Astrocyte (in vitro differentiated cells and primary cell): Measurements from ENCODE around the gene AKAP13. TPM values are rescaled to one million over a fixed set of nuclear protein-coding genes. Genes with fewer than 3 reads are reported as not detected.

Experiments
- DNase-seq: peaks from one replicate; pipeline ENCODE4 v3.0.0-alpha.2; 2010; ENCODE audit warnings: low read depth
- FAIRE-seq: peaks from 2 replicates; lab custom pipeline; 2011; peaks lifted over from hg19 to GRCh38; lab: Jason Lieb, UNC
- H2AFZ ChIP-seq: 2 replicates; pipeline ENCODE4 v1.6.0; 2012; ENCODE audit warnings: low read depth, low read length, inconsistent platforms
- H3K27ac ChIP-seq: 2 replicates; pipeline ENCODE4 v1.5.1; 2011; ENCODE audit warnings: low read depth, low read length, inconsistent platforms
- H3K27me3 ChIP-seq: 2 replicates; pipeline ENCODE4 v1.6.0; 2011; ENCODE audit warnings: low read length, inconsistent platforms; ENCODE audit not compliant: insufficient read depth
- H3K36me3 ChIP-seq: 2 replicates; pipeline ENCODE4 v1.5.1; 2011; ENCODE audit warnings: low read length, inconsistent platforms; ENCODE audit not compliant: insufficient read depth
- H3K4me1 ChIP-seq: 2 replicates; pipeline ENCODE4 v1.5.1; 2011; ENCODE audit warnings: low read length, inconsistent platforms; ENCODE audit not compliant: insufficient read depth
- H3K4me2 ChIP-seq: 2 replicates; pipeline ENCODE4 v1.6.0; 2012; ENCODE audit warnings: low read length, inconsistent platforms
- H3K4me3 ChIP-seq: 2 replicates; pipeline ENCODE4 v1.5.1; 2011; ENCODE audit warnings: low read depth, mild to moderate bottlenecking, low read length, inconsistent platforms; ENCODE audit not compliant: insufficient read depth
- H3K79me2 ChIP-seq: 2 replicates; pipeline ENCODE4 v1.6.0; 2012; ENCODE audit warnings: mild to moderate bottlenecking, low read length, inconsistent platforms; ENCODE audit not compliant: insufficient read depth
- H3K9ac ChIP-seq: 2 replicates; pipeline ENCODE4 v1.6.0; 2012; ENCODE audit warnings: mild to moderate bottlenecking, low read length, inconsistent platforms
- H3K9me3 ChIP-seq: 2 replicates; pipeline ENCODE4 v1.5.1; 2012; ENCODE audit warnings: low read depth, mild to moderate bottlenecking, low read length, inconsistent platforms; ENCODE audit not compliant: insufficient read depth
- H4K20me1 ChIP-seq: 2 replicates; pipeline ENCODE4 v1.6.0; 2012; ENCODE audit warnings: low read length, inconsistent platforms; ENCODE audit not compliant: insufficient read depth
- H3K27ac Mint-ChIP-seq: one replicate; pipeline ENCODE4 v1.8.0; 2021; ENCODE audit warnings: mild to moderate bottlenecking, mixed read lengths; ENCODE audit not compliant: unreplicated experiment
- H3K27me3 Mint-ChIP-seq: one replicate; pipeline ENCODE4 v1.8.0; 2021; ENCODE audit warnings: low read depth, mixed read lengths; ENCODE audit not compliant: unreplicated experiment
- H3K36me3 Mint-ChIP-seq: one replicate; pipeline ENCODE4 v1.8.0; 2021; ENCODE audit warnings: low read depth, mixed read lengths; ENCODE audit not compliant: unreplicated experiment
- H3K4me1 Mint-ChIP-seq: one replicate; pipeline ENCODE4 v1.8.0; 2021; ENCODE audit warnings: low read depth, mixed read lengths; ENCODE audit not compliant: unreplicated experiment
- H3K4me3 Mint-ChIP-seq: one replicate; pipeline ENCODE4 v1.8.0; 2021; ENCODE audit warnings: mild to moderate bottlenecking, moderate library complexity, mixed read lengths; ENCODE audit not compliant: unreplicated experiment
- H3K9me3 Mint-ChIP-seq: one replicate; pipeline ENCODE4 v1.8.0; 2021; ENCODE audit warnings: mild to moderate bottlenecking, mixed read lengths; ENCODE audit not compliant: unreplicated experiment
- EZH2 ChIP-seq: IDR thresholded peaks from 2 replicates; pipeline ENCODE4 v1.6.1; 2012; ENCODE audit warnings: mild to moderate bottlenecking, low read length, inconsistent platforms; ENCODE audit not compliant: insufficient read depth
- total RNA-seq: library from RNA; stranded (reverse); gene quantifications from 2 replicates; pipeline ENCODE4 v1.2.1, GENCODE V29; 2021
- TF ChIP-seq, protein P1 (sequence below): IDR thresholded peaks from 2 replicates; pipeline ENCODE4 v1.5.1; 2011; ENCODE audit warnings: low read depth, mild to moderate bottlenecking, inconsistent platforms, low read length, moderate library complexity; ENCODE audit not compliant: insufficient read depth

AKAP13 gene
- total RNA-seq, 1 donor from 2014 or later: 98.2 TPM

DNA sequence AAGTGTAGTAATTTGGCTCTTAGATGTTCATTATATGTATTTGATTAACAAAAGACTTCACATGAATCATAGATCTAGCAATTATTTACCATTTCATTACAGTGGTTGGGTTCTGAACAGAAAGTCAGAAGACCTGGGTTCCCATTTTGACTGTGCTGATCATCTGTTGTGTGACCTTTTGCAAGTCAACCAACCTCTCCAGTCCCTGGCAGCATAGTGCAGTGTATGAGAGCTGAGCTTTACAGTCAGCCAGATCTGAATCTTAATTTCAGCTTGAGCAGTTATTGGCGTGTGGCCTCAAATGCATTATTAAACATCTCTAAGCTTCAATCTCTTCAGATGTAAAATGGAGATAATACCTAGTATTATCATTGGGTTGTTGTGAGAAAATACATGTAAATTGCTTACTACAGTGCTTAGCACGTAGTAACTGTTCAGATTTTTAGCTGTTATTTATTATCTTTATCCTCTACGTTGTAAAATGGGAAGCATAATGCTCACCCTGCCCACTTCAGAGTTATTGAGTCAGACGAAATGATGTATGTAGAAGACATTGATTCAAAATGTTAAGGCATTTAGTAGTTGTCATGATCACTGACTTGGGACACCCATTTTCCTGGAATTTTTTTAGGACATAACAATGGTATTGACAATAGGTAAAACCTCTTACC lies 310.3 kb downstream of the AKAP13 start:
- peak overlapping the region; percentile 41 for H3K27ac Mint-ChIP-seq
- Histone ChIP-seq H3K9me3 (no peaks in the 10 kb centered on the region), H3K79me2 (no peaks in the 10 kb centered on the region), H3K27ac (no peak overlapping the region), H4K20me1 (no peaks in the 10 kb centered on the region), H3K9ac (no peak overlapping the region), H3K27me3 (no peaks in the 10 kb centered on the region), H3K36me3 (peaks cover 31% of the 10 kb centered on the region), H3K4me2 (no peak overlapping the region), H2AFZ (no peak overlapping the region), H3K4me3 (no peak overlapping the region), H3K4me1 (peaks cover 8% of the 10 kb centered on the region)
- no peaks in the 10 kb centered on the region for H3K9me3 Mint-ChIP-seq
- peaks cover 31% of the 10 kb centered on the region for H3K4me1 Mint-ChIP-seq
- peak overlapping the region; percentile 60 for H3K4me3 Mint-ChIP-seq
- FAIRE-seq (no peak), DNase-seq (no peak)
- no peaks in the 10 kb centered on the region for H3K27me3 Mint-ChIP-seq
- H3K36me3 Mint-ChIP-seq: peaks cover 15% of the 10 kb centered on the region
- TF ChIP-seq EZH2: no peak
- TF ChIP-seq, protein P1, sequence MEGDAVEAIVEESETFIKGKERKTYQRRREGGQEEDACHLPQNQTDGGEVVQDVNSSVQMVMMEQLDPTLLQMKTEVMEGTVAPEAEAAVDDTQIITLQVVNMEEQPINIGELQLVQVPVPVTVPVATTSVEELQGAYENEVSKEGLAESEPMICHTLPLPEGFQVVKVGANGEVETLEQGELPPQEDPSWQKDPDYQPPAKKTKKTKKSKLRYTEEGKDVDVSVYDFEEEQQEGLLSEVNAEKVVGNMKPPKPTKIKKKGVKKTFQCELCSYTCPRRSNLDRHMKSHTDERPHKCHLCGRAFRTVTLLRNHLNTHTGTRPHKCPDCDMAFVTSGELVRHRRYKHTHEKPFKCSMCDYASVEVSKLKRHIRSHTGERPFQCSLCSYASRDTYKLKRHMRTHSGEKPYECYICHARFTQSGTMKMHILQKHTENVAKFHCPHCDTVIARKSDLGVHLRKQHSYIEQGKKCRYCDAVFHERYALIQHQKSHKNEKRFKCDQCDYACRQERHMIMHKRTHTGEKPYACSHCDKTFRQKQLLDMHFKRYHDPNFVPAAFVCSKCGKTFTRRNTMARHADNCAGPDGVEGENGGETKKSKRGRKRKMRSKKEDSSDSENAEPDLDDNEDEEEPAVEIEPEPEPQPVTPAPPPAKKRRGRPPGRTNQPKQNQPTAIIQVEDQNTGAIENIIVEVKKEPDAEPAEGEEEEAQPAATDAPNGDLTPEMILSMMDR: no peak

DNA sequence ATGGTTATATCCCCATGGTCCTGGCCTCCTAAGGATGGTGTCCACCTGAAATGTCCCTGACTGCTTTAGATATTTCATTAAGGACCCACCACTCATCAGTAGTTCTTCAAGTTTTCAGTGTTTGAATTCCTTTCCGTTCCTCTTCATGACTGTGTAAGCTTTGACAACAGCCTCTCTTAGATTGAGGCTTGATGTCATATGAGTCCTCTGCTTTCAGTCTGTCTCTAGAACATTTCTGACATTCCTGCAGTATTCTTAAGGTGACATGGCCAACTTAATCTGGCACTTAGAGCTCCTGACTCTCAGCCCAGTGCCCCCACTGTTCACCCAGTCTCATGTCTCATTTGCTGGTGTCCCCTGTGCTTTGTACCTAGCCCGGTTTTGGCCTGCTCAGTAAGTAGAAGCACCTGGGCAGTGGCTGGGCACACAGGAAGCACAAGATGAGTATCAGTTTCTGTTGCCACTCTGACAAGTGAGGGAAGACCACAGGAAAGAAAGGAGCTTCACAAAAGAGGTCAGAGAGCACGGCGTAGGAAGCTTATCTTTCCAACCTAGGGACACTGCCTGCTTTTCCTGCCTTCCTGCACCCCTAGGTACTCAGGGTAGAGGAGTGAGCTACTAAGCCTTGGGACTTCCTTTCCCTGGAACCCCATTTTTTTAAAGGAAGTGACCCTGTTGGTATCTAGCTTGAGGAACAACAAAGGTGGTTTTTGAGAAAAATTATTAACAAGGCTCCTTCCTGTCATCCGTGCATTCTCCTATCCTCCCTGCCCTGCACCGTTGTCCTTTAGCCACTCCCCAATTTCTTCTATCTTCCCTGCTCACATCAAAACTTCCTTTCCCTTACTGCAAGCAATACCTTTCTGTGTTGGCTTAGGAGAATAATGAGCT lies 311.2 kb downstream of the AKAP13 start:
- no peaks in the 10 kb centered on the region for H4K20me1 ChIP-seq
- no peaks in the 10 kb centered on the region for H3K9me3 Mint-ChIP-seq
- H3K27ac ChIP-seq: no peak overlapping the region
- H3K9ac ChIP-seq: no peak overlapping the region
- H3K27me3 ChIP-seq: no peaks in the 10 kb centered on the region
- H2AFZ ChIP-seq: no peak overlapping the region
- no peak overlapping the region for H3K4me3 ChIP-seq
- peaks cover 37% of the 10 kb centered on the region for H3K36me3 ChIP-seq
- DNase-seq (no peak), FAIRE-seq (no peak)
- no peaks in the 10 kb centered on the region for H3K79me2 ChIP-seq
- peaks cover 8% of the 10 kb centered on the region for H3K4me1 ChIP-seq
- H3K27me3 Mint-ChIP-seq: no peaks in the 10 kb centered on the region
- H3K27ac Mint-ChIP-seq: peak overlapping the region; percentile 75
- H3K9me3 ChIP-seq: no peaks in the 10 kb centered on the region
- H3K4me3 Mint-ChIP-seq: no peak overlapping the region
- no peak overlapping the region for H3K4me2 ChIP-seq
- no peak for TF ChIP-seq EZH2
- TF ChIP-seq, protein P1: no peak
- H3K36me3 Mint-ChIP-seq: peaks cover 18% of the 10 kb centered on the region
- peaks cover 31% of the 10 kb centered on the region for H3K4me1 Mint-ChIP-seq
